SK-N-SH (cell line): ENCODE data around the gene ARL14. TPM values are rescaled to one million over a fixed set of nuclear protein-coding genes. Genes with fewer than 3 reads are reported as not detected.

Experiments
- CTCF ChIA-PET: fragments of 300-600, 350-600 bp; formaldehyde crosslinking; extraction: SDS; loops from one replicate; lab custom pipeline; 2021; lab: Yijun Ruan, JAX
- POLR2A ChIA-PET: fragments of 350-600 bp; sonication (Branson Sonifier 250); formaldehyde crosslinking; extraction: SDS; loops from one replicate; lab custom pipeline; 2020; ENCODE audit warnings: antibody characterized with exemption, inconsistent platforms; lab: Yijun Ruan, JAX
- DNase-seq: peaks from one replicate; pipeline ENCODE4 v3.0.0; 2012
- H2AFZ ChIP-seq: fragments of 200-600 bp; sonication (generic); 2 replicates; pipeline ENCODE4 v1.8.1; 2016; ENCODE audit warnings: antibody characterized with exemption, mild to moderate bottlenecking, low read depth
- H3F3A ChIP-seq: fragments of 200-600 bp; sonication (generic); replicated peaks from 2 replicates; pipeline ENCODE3; 2016; ENCODE audit warnings: antibody characterized with exemption, mild to moderate bottlenecking; ENCODE audit not compliant: insufficient read depth
- H3K27ac ChIP-seq, 2 experiments: fragments of 200-500 bp in 1 of 2; fragments of 200-600 bp in 1 of 2; sonication (Bioruptor generic) in 1 of 2; sonication (generic), shearing (Covaris generic) in 1 of 2; 2 replicates each; pipeline versions ENCODE4 v1.5.1 to v1.6.1; 2014 to 2016; ENCODE audit warnings: low read depth in 2 of 2, inconsistent platforms in 1 of 2, low read length in 1 of 2, mild to moderate bottlenecking in 1 of 2, mixed read lengths in 1 of 2
- H3K27me3 ChIP-seq: fragments of 200-600 bp; sonication (generic), shearing (Covaris generic); 2 replicates; pipeline ENCODE4 v1.6.1; 2016; ENCODE audit warnings: mixed run types; ENCODE audit not compliant: insufficient read depth
- H3K36me3 ChIP-seq, 2 experiments: fragments of 200-500 bp in 1 of 2; fragments of 200-600 bp in 1 of 2; sonication (Bioruptor generic) in 1 of 2; sonication (generic) in 1 of 2; replicated peaks in 1 of 2; 2 replicates each; pipeline versions ENCODE3 to v1.5.1; 2014 to 2016; ENCODE audit warnings: low read length in 1 of 2, mild to moderate bottlenecking in 1 of 2; ENCODE audit not compliant: insufficient read depth in 2 of 2, control insufficient read depth in 1 of 2
- H3K4me1 ChIP-seq, 2 experiments: fragments of 200-500 bp in 1 of 2; fragments of 200-600 bp in 1 of 2; sonication (Bioruptor generic) in 1 of 2; sonication (generic), shearing (Covaris generic) in 1 of 2; 2 replicates each; pipeline versions ENCODE4 v1.5.1 to v1.6.1; 2014 to 2016; ENCODE audit warnings: low read depth in 1 of 2, low read length in 1 of 2, mixed run types in 1 of 2; ENCODE audit not compliant: insufficient read depth in 2 of 2, control insufficient read depth in 1 of 2
- H3K4me2 ChIP-seq: fragments of 200-600 bp; sonication (generic), shearing (Covaris generic); 2 replicates; pipeline ENCODE4 v1.6.1; 2017; ENCODE audit warnings: mixed run types
- H3K4me3 ChIP-seq, 2 experiments: fragments of 200-500 bp in 1 of 2; fragments of 200-600 bp in 1 of 2; sonication (Bioruptor generic) in 1 of 2; sonication (generic), shearing (Covaris generic) in 1 of 2; 2 replicates each; pipeline versions ENCODE4 v1.5.1 to v1.8.1; 2014 to 2016; ENCODE audit warnings: low read depth in 2 of 2, inconsistent platforms in 1 of 2, low read length in 1 of 2, mild to moderate bottlenecking in 1 of 2, mixed read lengths in 1 of 2, moderate library complexity in 1 of 2
- H3K79me2 ChIP-seq: fragments of 200-600 bp; sonication (generic); 2 replicates; pipeline ENCODE4 v1.8.1; 2017; ENCODE audit warnings: mild to moderate bottlenecking; ENCODE audit not compliant: insufficient read depth
- H3K9ac ChIP-seq: fragments of 200-600 bp; sonication (generic); 2 replicates; pipeline ENCODE4 v1.6.1; 2017; ENCODE audit warnings: mixed run types
- H3K9me2 ChIP-seq: fragments of 200-600 bp; sonication (generic); 2 replicates; pipeline ENCODE4 v1.6.1; 2017; ENCODE audit warnings: mixed run types
- H3K9me3 ChIP-seq: fragments of 200-600 bp; sonication (generic); 2 replicates; pipeline ENCODE4 v1.6.1; 2017; ENCODE audit warnings: mixed run types, mild to moderate bottlenecking, moderate library complexity
- H4K20me1 ChIP-seq: fragments of 200-600 bp; sonication (generic); 2 replicates; pipeline ENCODE4 v1.6.1; 2017; ENCODE audit warnings: mild to moderate bottlenecking, mixed run types; ENCODE audit not compliant: insufficient read depth
- EZH2phosphoT487 ChIP-seq: fragments of 200-600 bp; sonication (generic); IDR thresholded peaks from 2 replicates; pipeline ENCODE4 v1.6.1; 2017; ENCODE audit warnings: low read depth, mixed run types, mild to moderate bottlenecking, antibody characterized with exemption, moderate library complexity, borderline replicate concordance
- JUND ChIP-seq: IDR thresholded peaks from 2 replicates; pipeline ENCODE4 v1.4.0; 2012
- NRF1 ChIP-seq: IDR thresholded peaks from 2 replicates; pipeline ENCODE4 v1.6.1; 2012; ENCODE audit warnings: low read depth, mild to moderate bottlenecking, low read length
- POLR2AphosphoS5 ChIP-seq: IDR thresholded peaks from 2 replicates; pipeline ENCODE4 v1.6.1; 2012; ENCODE audit warnings: low read depth, low read length
- RAD21 ChIP-seq: IDR thresholded peaks from 2 replicates; pipeline ENCODE4 v1.6.1; 2012; ENCODE audit warnings: mild to moderate bottlenecking, low read length
- RFX5 ChIP-seq: IDR thresholded peaks from 2 replicates; pipeline ENCODE4 v1.6.1; 2012; ENCODE audit warnings: mild to moderate bottlenecking, improper control_type of control experiment, low read length
- SIN3A ChIP-seq: IDR thresholded peaks from 2 replicates; pipeline ENCODE4 v1.6.1; 2012; ENCODE audit warnings: low read depth, mild to moderate bottlenecking, low read length, moderate library complexity, borderline replicate concordance
- TEAD4 ChIP-seq: IDR thresholded peaks from 2 replicates; pipeline ENCODE4 v1.4.0; 2012; ENCODE audit warnings: mild to moderate bottlenecking, borderline replicate concordance; ENCODE audit not compliant: insufficient read depth
- YY1 ChIP-seq: IDR thresholded peaks from 2 replicates; pipeline ENCODE4 v1.4.0; 2012; ENCODE audit warnings: low read depth, mild to moderate bottlenecking
- WGBS: methylation state at CpG from one replicate; pipeline ENCODE4 v1.1.6; 2017; ENCODE audit warnings: low lambda C conversion rate; 5-methylcytosine and 5-hydroxymethylcytosine counted together
- polyA plus RNA-seq, 3 experiments: library from polyadenylated mRNA; depleted of rRNA; stranded (reverse); fragments of >200 nt; gene quantifications; 2 replicates each; pipeline ENCODE4 v1.2.3, GENCODE V29; 2012
- TF ChIP-seq, protein P1 (sequence below): fragments of 200-600 bp; sonication (generic); IDR thresholded peaks from 2 replicates; pipeline ENCODE4 v1.6.1; 2017; ENCODE audit warnings: antibody characterized with exemption, mild to moderate bottlenecking, moderate library complexity

Gene ARL14
- polyA plus RNA-seq, 1 of the 3 experiments (the other 2 are of a cell fraction) = not detected

DNA sequence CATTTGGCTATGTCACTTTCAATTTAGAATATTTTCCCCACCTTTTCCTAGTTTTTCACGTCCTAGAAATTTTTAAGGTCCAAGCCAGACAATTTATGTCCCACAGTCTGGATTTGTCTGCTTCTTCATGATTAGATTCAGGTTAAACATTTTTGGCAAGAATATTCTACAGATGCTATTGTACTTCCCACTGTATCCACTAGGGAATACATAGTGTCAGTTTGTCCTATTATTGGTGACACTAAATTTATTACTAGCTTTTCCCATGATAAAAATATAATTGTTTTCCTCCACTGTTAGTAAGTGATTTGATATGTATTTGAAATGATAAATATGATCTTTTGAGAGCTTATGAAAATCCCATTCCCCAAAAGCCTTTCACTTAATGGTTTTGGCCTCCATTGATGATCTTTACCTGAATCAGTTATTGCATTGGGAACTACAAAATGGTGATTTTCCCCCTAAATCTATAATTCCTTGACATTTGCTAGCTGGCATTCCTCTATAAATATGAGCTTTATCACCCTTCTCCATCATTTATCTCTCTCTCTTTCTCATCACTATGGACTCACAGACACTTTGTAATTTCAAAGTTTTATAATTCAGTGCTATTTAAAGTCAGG, 8.3 kb downstream of the ARL14 start:
- TF ChIP-seq RFX5 (no peak), RAD21 (no peak), JUND (no peak)
- TF ChIP-seq, protein P1, sequence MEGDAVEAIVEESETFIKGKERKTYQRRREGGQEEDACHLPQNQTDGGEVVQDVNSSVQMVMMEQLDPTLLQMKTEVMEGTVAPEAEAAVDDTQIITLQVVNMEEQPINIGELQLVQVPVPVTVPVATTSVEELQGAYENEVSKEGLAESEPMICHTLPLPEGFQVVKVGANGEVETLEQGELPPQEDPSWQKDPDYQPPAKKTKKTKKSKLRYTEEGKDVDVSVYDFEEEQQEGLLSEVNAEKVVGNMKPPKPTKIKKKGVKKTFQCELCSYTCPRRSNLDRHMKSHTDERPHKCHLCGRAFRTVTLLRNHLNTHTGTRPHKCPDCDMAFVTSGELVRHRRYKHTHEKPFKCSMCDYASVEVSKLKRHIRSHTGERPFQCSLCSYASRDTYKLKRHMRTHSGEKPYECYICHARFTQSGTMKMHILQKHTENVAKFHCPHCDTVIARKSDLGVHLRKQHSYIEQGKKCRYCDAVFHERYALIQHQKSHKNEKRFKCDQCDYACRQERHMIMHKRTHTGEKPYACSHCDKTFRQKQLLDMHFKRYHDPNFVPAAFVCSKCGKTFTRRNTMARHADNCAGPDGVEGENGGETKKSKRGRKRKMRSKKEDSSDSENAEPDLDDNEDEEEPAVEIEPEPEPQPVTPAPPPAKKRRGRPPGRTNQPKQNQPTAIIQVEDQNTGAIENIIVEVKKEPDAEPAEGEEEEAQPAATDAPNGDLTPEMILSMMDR = peak; percentile 57
- 36% methylated on average over 1 of the region's 1 CpG for WGBS
- no peaks in the 10 kb centered on the region for H3K79me2 ChIP-seq
- no peak overlapping the region for H2AFZ ChIP-seq
- no peaks in the 10 kb centered on the region for H3K36me3 ChIP-seq
- POLR2A ChIA-PET = no interaction called here
- H4K20me1 ChIP-seq = no peaks in the 10 kb centered on the region
- H3F3A ChIP-seq = no peaks in the 10 kb centered on the region
- DNase-seq = peak; percentile 10
- H3K9me3 ChIP-seq = no peaks in the 10 kb centered on the region
- CTCF ChIA-PET = interaction anchor here (0.8 to 3.1 kb wide), 5 partner anchors 7 to 251 kb away, joined by 3 to 13 read pairs (median 5); partner anchors contain the start of gene ARL14
- H3K4me3 ChIP-seq = no peak overlapping the region
- no peaks in the 10 kb centered on the region for H3K9me2 ChIP-seq
- no peaks in the 10 kb centered on the region for H3K27me3 ChIP-seq
- no peak overlapping the region for H3K9ac ChIP-seq
- H3K27ac ChIP-seq = no peak overlapping the region
- H3K4me2 ChIP-seq = no peak overlapping the region
- H3K4me1 ChIP-seq = no peaks in the 10 kb centered on the region

DNA sequence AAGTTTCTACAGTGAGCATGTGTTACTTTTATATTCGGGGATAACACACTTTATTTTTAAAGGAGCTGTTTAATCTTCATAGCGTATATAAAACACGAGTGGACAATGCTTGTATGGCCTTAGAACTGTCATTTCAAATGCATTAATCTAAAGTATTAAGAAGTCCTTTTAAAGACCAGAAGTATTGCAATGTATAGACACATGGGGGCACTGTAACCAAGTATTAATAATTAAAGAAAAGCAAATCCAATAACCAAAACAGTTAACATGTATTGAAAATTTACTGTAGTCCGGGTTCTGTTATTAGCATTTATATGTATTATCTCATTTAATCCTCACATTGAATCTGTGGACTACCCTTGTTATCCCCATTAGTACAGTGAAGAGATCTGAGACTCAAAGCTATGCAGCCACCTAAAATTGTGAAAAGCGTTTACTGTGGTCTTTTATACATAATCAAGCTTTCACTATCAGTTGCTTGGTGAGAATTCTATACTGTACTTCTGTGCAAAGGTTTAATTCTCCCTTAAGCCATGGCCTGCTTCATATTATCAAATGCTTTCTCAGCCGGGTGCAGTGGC, 10.1 kb downstream of the ARL14 start:
- peak; percentile 12 for DNase-seq
- CTCF ChIA-PET = interaction anchor here (0.6 to 3.1 kb wide), 24 partner anchors 9 to 757 kb away, joined by 3 to 13 read pairs (median 4); partner anchors contain the start of gene ARL14
- Histone ChIP-seq H3K4me2 (no peak overlapping the region), H3F3A (no peaks in the 10 kb centered on the region), H3K9ac (no peak overlapping the region)
- TF ChIP-seq EZH2phosphoT487 = no peak
- TF ChIP-seq POLR2AphosphoS5 = no peak
- TF ChIP-seq NRF1 = no peak
- TF ChIP-seq, protein P1 = peak; percentile 65
- TF ChIP-seq TEAD4 = no peak
- TF ChIP-seq YY1 = no peak
- TF ChIP-seq SIN3A = no peak
- TF ChIP-seq RAD21 = peak; percentile 51
- TF ChIP-seq, all 33 proteins: peak for 2
- Histone ChIP-seq H3K27ac (no peak overlapping the region), H3K9me3 (no peaks in the 10 kb centered on the region), H3K79me2 (no peaks in the 10 kb centered on the region), H3K27me3 (no peaks in the 10 kb centered on the region), H2AFZ (no peak overlapping the region), H4K20me1 (no peaks in the 10 kb centered on the region), H3K36me3 (no peaks in the 10 kb centered on the region), H3K4me1 (no peaks in the 10 kb centered on the region), H3K4me3 (no peak overlapping the region; a peak in 1 of 4 replicates), H3K9me2 (no peaks in the 10 kb centered on the region)
- POLR2A ChIA-PET = no interaction called here
- 41% methylated on average over 6 of the region's 6 CpGs for WGBS
